SK-N-MC (cell line): Measurements from ENCODE around the gene ASGR2.
"Not testable (repeated sequence)": the region's sequence is repeated elsewhere in the genome, so short reads cannot be mapped to it uniquely, and the experiment has no call there.

Source experiments
- DNase-seq: peaks from one replicate; pipeline ENCODE4 v3.0.0-alpha.2; 2011; ENCODE audit warnings: low read depth, low spot score
- H3K27ac ChIP-seq: fragments of 200-600 bp; sonication (generic); 2 replicates; pipeline ENCODE4 v1.5.1; 2016; ENCODE audit warnings: mixed run types
- H3K36me3 ChIP-seq: fragments of 200-600 bp; sonication (generic); 2 replicates; pipeline ENCODE4 v1.6.1; 2017; ENCODE audit warnings: antibody characterized with exemption, low read length, mixed read lengths; ENCODE audit not compliant: insufficient read depth
- H3K4me3 ChIP-seq: fragments of 200-600 bp; sonication (generic); 2 replicates; pipeline ENCODE4 v1.5.1; 2016
- H3K9ac ChIP-seq: fragments of 200-600 bp; sonication (generic); 2 replicates; pipeline ENCODE4 v1.8.0; 2017; ENCODE audit warnings: mixed run types, mixed read lengths; ENCODE audit not compliant: insufficient read length
- H3K9me3 ChIP-seq: fragments of 200-600 bp; sonication (generic); 2 replicates; pipeline ENCODE4 v1.6.1; 2017; ENCODE audit warnings: low read depth, mild to moderate bottlenecking, antibody characterized with exemption, low read length, moderate library complexity, mixed read lengths
- EZH2 ChIP-seq: fragments of 200-600 bp; sonication (generic); IDR thresholded peaks from one replicate; pipeline ENCODE4 v1.6.1; 2017; ENCODE audit warnings: antibody characterized with exemption
- FOXP2 ChIP-seq: optimal IDR thresholded peaks from 2 replicates; pipeline ENCODE3; 2011; ENCODE audit warnings: mild to moderate bottlenecking, moderate library complexity; ENCODE audit not compliant: insufficient read depth; ENCODE audit errors: extremely low read length, control extremely low read depth
- POLR2AphosphoS5 ChIP-seq: IDR thresholded peaks from 2 replicates; pipeline ENCODE4 v1.6.1; 2012; ENCODE audit warnings: mild to moderate bottlenecking, low read depth, low read length, borderline replicate concordance

Gene ASGR2, protein sequence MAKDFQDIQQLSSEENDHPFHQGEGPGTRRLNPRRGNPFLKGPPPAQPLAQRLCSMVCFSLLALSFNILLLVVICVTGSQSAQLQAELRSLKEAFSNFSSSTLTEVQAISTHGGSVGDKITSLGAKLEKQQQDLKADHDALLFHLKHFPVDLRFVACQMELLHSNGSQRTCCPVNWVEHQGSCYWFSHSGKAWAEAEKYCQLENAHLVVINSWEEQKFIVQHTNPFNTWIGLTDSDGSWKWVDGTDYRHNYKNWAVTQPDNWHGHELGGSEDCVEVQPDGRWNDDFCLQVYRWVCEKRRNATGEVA

DNA sequence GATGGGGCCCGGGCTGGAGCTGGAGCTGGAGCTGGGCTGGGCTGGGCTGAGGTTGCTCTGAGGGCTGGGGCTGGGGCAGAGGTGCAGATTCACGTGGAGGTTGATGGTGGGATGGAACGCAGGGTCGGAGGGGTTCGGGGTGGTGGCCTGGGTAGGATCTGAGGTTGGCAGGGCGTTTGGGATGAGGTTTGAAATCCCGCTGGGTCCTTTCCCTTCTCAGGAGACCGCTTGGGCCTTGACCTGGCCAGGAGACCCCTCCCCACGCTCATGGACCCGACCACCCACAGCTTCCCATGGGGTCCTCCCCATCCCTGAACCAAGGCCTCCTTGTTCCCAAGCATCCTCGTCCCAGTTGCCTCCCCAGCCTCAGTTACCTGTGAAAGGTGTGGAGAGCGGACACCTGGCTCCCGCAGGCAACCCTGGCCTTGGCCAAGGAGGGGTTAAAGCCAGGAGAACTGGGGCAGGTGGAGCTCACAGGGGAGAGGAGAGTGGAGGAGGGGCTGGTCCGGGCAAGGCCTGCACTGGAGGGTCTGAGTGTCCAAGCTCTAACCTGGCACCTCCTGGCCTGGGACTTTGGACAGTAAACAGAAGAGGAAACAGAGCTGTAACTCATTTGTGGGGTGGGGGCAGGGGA lies at the start of gene ASGR2:
Gene ASGR2, minus strand, starts transcription at position 582 of the 634 bp plus-strand sequence. CDS start 582 bp downstream, outside the sequence.
- H3K36me3 ChIP-seq: no peaks in the 10 kb centered on the region
- no peaks in the 10 kb centered on the region for H3K9me3 ChIP-seq
- no peak within 1 kb of the TSS for H3K4me3 ChIP-seq
- TF ChIP-seq POLR2AphosphoS5: no peak
- TF ChIP-seq EZH2: no peak
- no peak for TF ChIP-seq FOXP2
- H3K9ac ChIP-seq: no peak within 1 kb of the TSS
- DNase-seq: no peak
- H3K27ac ChIP-seq: no peak within 1 kb of the TSS

DNA sequence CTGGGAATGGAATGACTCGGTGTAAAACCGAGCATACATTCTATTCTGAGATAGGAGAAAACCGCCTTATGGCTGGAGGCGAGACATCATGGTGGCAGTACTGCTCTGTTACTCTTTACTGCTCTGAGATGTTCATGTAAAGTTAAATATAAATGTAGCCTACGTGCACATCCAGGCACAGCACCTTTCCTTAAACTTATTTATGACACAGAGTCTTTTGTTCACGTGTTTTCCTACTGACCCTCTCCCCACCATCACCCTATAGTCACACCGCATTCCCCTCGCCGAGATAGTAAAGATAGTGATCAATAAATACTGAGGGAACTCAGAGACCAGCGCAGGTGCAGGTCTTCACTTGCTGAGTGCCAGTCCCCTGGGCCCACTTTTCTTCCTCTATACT lies 44.9 kb upstream of the ASGR2 start:
- DNase-seq, H3K36me3 ChIP-seq, H3K27ac ChIP-seq: not testable (repeated sequence)

DNA sequence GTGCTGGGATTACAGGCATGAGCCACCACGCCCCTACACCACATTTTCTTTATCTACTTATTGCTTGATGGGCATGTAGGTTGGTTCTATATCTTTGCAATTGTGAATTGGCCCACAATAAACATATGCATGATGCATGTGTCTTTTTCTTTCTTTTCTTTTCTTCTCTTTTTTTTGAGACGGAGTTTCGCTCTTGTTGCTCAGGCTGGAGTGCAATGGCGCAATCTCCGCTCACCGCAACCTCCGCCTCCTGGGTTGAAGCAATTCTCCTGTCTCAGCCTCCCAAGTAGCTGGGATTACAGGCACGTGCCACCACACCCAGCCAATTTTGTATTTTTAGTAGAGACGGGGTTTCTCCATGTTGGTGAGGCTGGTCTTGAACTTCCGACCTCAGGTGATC lies 43.8 kb upstream of the ASGR2 start:
- not testable (repeated sequence) for H3K36me3 ChIP-seq, DNase-seq, H3K4me3 ChIP-seq, H3K27ac ChIP-seq, H3K9me3 ChIP-seq, H3K9ac ChIP-seq

More for the DNA sequence above, 44.9 kb upstream of the ASGR2 start:
- H3K9ac ChIP-seq, H3K4me3 ChIP-seq, H3K9me3 ChIP-seq: not testable (repeated sequence)

DNA sequence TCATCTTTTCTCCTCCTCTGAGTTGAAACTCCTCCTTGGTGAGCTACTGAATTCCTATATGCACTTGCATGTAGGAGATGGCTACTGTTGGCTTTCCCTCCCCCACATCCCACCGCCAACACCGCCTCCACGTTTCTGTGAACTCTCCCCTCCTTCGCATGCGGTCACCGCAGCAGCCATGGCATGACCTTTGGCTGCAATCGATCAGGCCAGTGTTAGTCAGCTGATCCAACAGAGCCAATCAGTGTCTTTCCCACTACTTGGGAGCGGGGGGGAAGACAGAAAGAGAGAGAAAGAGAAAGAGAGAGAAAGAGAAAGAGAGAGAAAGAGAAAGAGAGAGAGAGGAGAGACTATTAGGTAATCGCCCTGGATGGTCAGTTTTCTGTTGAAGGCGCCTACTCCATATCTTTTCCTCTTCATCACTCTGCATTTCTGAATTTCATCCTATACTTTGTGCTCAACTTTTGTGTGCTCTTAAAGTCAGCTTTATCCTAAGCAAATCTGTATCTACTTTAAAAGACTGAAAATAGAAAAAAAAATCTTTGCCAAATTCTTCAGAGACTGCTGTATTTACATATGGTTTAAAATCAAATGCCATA lies 41.8 kb upstream of the ASGR2 start:
- Histone ChIP-seq H3K36me3 (no peaks in the 10 kb centered on the region), H3K4me3 (no peak overlapping the region), H3K9ac (no peak overlapping the region), H3K9me3 (no peaks in the 10 kb centered on the region), H3K27ac (no peak overlapping the region)
- no peak for DNase-seq
- TF ChIP-seq FOXP2: no peak
- no peak for TF ChIP-seq POLR2AphosphoS5
- no peak for TF ChIP-seq EZH2

DNA sequence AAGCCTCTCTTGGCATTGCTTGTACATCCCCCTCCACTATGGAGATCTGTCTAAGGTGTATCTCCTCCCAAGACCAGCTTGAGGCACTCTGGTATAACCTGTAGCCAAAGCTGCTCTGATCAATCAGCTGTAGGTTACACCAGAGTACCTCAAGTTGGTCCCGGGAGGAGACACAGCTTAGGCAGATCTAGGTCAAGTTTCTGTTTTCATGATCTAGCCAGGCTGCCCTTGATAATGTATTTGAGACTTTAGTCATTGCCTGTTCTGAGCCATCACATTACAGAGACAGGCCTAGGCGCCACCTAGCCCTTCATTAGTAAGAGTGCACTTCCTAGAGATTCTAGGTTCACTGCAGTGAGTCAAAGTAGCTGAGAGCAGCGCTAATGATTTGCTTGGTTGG lies 33.1 kb upstream of the ASGR2 start:
- no peaks in the 10 kb centered on the region for H3K9me3 ChIP-seq
- no peak overlapping the region for H3K9ac ChIP-seq
- H3K36me3 ChIP-seq: no peaks in the 10 kb centered on the region
- DNase-seq: no peak
- TF ChIP-seq FOXP2: no peak
- TF ChIP-seq EZH2: no peak
- TF ChIP-seq POLR2AphosphoS5: no peak
- no peak overlapping the region for H3K4me3 ChIP-seq
- H3K27ac ChIP-seq: no peak overlapping the region

DNA sequence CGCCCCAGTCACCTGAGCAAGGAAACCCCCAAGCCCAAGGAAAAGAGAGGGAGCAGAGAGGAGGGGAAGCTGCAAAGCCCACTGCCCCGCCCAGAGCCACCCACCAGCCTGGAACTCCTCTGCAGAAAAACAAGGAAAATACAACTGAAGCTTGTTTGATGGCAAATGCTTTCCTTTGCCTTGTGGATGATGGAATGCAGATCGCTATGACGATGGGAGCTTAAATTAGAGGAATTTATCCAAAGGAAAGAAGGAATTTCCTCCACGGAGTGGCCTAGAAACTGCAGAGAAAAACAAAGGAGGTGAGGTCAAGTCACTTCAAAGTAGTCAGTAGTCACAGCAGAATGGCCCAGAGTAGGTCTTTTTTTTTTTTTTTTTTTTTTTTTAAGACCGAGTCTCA lies 31.5 kb upstream of the ASGR2 start:
- H3K9ac ChIP-seq: no peak overlapping the region
- no peak for DNase-seq
- H3K4me3 ChIP-seq: no peak overlapping the region
- TF ChIP-seq POLR2AphosphoS5 (no peak), EZH2 (no peak), FOXP2 (no peak)
- no peaks in the 10 kb centered on the region for H3K36me3 ChIP-seq
- no peaks in the 10 kb centered on the region for H3K9me3 ChIP-seq
- H3K27ac ChIP-seq: no peak overlapping the region

DNA sequence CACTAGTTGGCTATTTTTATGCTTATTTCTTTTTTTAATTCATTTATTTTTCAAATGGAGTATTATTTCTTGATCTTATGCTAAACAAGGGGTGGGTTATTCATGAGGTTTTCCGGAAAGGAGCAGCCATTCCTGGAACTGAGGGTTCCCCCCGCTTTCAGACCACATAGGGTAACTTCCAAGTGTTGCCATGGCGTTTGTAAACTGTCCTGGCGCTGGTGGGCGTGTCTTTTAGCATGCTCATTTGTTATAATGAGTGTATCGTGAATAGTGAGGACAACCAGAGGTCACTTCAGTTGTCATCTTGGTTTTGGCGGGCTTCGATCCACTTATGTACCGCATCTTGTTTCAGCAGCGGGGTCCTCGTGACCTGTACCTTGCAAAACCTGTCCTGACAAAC lies 29.6 kb upstream of the ASGR2 start:
- Histone ChIP-seq H3K4me3 (no peak overlapping the region), H3K9me3 (no peaks in the 10 kb centered on the region), H3K9ac (no peak overlapping the region), H3K36me3 (no peaks in the 10 kb centered on the region), H3K27ac (no peak overlapping the region)
- TF ChIP-seq POLR2AphosphoS5 (no peak), EZH2 (no peak), FOXP2 (no peak)
- no peak for DNase-seq

DNA sequence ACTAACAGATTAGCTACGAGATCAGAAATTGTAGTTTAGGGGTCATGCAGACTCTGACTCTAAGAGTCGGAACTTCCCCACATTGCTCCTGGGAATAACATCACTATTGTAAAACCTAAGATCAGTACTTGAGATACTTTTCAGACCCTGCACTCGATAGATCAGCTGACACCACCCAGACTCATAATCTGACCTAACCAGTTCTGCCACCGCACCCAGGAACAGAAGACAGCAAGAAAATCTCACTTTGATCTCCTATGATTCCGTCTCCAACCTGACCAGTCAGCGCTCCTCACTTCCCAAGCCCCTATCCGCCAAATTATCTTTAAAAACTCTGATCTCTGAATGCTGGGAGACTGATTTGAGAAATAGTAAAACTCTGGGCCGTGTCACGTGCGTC lies 27.2 kb upstream of the ASGR2 start:
- H3K9ac ChIP-seq: no peak overlapping the region
- H3K4me3 ChIP-seq: no peak overlapping the region
- no peak overlapping the region for H3K27ac ChIP-seq
- no peaks in the 10 kb centered on the region for H3K9me3 ChIP-seq
- TF ChIP-seq EZH2 (no peak), FOXP2 (no peak), POLR2AphosphoS5 (no peak)
- no peak for DNase-seq
- no peaks in the 10 kb centered on the region for H3K36me3 ChIP-seq

DNA sequence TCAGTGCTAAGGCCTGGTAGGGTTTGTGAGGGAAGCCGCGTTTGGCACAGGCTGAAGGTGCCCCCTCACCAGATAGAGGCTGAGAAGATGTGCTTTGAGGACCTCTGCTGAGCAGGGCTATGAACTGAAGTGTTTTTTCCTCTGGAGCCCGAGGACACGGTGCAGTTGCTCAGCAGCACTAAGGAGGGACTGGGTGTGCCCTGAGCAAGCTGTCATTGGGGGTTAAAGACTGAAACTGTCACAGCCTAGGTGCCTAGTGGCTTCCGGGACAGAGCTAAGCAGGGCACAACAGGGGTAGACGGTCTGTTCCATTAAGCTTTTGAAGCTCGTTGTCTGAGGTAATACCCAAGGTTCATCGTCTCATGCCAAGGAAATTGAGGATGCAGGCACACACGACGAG lies 24.8 kb upstream of the ASGR2 start:
- Histone ChIP-seq H3K9me3 (no peaks in the 10 kb centered on the region), H3K4me3 (no peak overlapping the region), H3K36me3 (no peaks in the 10 kb centered on the region), H3K9ac (no peak overlapping the region), H3K27ac (no peak overlapping the region)
- DNase-seq: no peak
- no peak for TF ChIP-seq EZH2
- TF ChIP-seq FOXP2: no peak
- TF ChIP-seq POLR2AphosphoS5: no peak
